SK-N-MC (cell line): ENCODE measurements around the gene OR11L1.

Experiments used
- FOXP2 ChIP-seq: optimal IDR thresholded peaks from 2 replicates; pipeline ENCODE3; 2011; ENCODE audit warnings: mild to moderate bottlenecking, moderate library complexity; ENCODE audit not compliant: insufficient read depth; ENCODE audit errors: extremely low read length, control extremely low read depth
- POLR2AphosphoS5 ChIP-seq: IDR thresholded peaks from 2 replicates; pipeline ENCODE4 v1.6.1; 2012; ENCODE audit warnings: mild to moderate bottlenecking, low read depth, low read length, borderline replicate concordance

DNA sequence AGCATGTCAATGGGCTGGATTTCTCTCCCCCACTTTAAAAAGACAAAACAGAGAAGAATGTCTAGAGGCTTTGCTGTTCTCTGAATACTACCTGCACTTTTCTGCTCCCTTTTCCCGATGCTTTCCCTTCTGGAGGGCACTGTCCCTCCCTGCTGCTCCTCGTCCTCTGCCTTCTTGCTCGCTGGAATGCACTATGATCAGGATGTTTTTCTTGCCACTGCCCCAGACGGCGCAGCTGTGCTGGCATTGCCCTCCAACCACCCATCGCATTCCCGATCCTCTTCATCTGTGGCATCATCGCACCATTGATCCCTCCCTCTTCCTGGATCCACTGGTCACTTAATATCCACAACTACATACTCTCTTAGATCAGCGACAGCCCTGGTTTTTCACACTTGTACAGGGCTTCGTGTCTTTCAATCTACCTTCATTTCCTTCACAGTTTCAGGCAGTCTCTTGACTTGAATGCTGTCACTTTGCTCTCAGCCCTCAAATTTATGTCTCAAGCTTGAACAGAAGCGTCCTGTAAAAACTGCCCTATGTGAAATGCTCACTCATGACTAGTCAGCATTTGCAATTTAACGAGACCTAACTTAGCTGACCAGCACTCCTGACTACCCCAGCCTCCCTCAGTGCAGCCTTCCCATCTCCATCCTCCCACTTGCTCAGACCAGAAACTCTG lies 3.5 kb upstream of the OR11L1 start:
- TF ChIP-seq POLR2AphosphoS5, result no peak
- no peak for TF ChIP-seq FOXP2
